Measurements from ENCODE around the gene TJP1.

Gene TJP1

DNA sequence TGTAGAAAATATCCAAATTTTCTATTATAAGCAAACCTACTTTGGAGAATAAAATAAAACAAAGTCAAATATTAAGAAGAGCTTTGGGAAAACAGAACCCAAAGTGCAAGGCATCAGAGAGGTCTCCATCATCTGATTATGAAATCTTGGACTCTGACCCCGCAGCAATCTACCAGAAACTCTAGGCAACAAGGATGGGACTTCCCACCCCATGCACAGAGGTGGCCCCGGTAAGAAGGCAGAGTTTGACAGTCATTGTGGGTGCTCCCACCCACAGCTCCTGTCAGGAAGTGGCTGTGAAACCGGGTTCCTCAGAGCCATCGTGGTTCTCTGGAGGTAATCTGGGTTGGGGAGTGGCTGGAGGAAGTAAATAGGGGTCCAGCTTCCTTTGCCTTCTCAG is 37.0 kb upstream of the TJP1 start:
- Histone ChIP-seq H3K27ac (ENCODE audit: extremely low read depth, low read depth, low read length) (no peak overlapping the region), H3K36me3 (ENCODE audit: control insufficient read depth in 2 of 2, insufficient read depth in 1 of 2, low read length in 2 of 2) (no peaks in the 10 kb centered on the region), H3K4me1 (ENCODE audit: control insufficient read depth, insufficient read depth, low read length) (no peaks in the 10 kb centered on the region), H3K9me3 (ENCODE audit: control insufficient read depth, insufficient read depth, low read depth, low read length) (no peaks in the 10 kb centered on the region), H3K4me3 (ENCODE audit: low read depth, low read length) (no peak overlapping the region)
- ChIA-PET POLR2A (no interaction called here), CTCF (no interaction called here)
- TF ChIP-seq ZBTB48 (tag by site-specific recombination; IDR thresholded peaks at IDR 0.05) (no peak), ZNF518A (tag by site-specific recombination; conservative IDR thresholded peaks at IDR 0.05; ENCODE audit: low read depth) (no peak), ZNF843 (tag by site-specific recombination; IDR thresholded peaks at IDR 0.05) (no peak), SCRT1 (tag by site-specific recombination; IDR thresholded peaks at IDR 0.05; ENCODE audit: borderline replicate concordance) (no peak), INSM2 (tag by site-specific recombination; IDR thresholded peaks at IDR 0.05) (no peak), ZNF704 (tag by site-specific recombination; IDR thresholded peaks at IDR 0.05) (no peak), KLF10 (tag by site-specific recombination; IDR thresholded peaks at IDR 0.05) (no peak), ZNF169 (tag by site-specific recombination; IDR thresholded peaks at IDR 0.05) (no peak), ZSCAN30 (tag by site-specific recombination; IDR thresholded peaks at IDR 0.05) (no peak), ZNF404 (tag by site-specific recombination; IDR thresholded peaks at IDR 0.05) (no peak)
- TF ChIP-seq, protein P1, sequence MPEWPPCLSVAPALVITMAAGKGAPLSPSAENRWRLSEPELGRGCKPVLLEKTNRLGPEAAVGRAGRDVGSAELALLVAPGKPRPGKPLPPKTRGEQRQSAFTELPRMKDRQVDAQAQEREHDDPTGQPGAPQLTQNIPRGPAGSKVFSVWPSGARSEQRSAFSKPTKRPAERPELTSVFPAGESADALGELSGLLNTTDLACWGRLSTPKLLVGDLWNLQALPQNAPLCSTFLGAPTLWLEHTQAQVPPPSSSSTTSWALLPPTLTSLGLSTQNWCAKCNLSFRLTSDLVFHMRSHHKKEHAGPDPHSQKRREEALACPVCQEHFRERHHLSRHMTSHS (tag by site-specific recombination; IDR thresholded peaks at IDR 0.05): no peak
- TF ChIP-seq, protein P2, sequence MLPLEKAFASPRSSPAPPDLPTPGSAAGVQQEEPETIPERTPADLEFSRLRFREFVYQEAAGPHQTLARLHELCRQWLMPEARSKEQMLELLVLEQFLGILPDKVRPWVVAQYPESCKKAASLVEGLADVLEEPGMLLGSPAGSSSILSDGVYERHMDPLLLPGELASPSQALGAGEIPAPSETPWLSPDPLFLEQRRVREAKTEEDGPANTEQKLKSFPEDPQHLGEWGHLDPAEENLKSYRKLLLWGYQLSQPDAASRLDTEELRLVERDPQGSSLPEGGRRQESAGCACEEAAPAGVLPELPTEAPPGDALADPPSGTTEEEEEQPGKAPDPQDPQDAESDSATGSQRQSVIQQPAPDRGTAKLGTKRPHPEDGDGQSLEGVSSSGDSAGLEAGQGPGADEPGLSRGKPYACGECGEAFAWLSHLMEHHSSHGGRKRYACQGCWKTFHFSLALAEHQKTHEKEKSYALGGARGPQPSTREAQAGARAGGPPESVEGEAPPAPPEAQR (tag by site-specific recombination; IDR thresholded peaks at IDR 0.05): no peak

GRCh38 chr15:29857221-29857789 is 35.0 kb upstream of the TJP1 start:
- CTCF ChIA-PET: no interaction called here
- Histone ChIP-seq H3K27ac (ENCODE audit: extremely low read depth, low read depth, low read length) (no peak overlapping the region), H3K9me3 (ENCODE audit: control insufficient read depth, insufficient read depth, low read depth, low read length) (no peaks in the 10 kb centered on the region), H3K4me3 (ENCODE audit: low read depth, low read length) (no peak overlapping the region), H3K4me1 (ENCODE audit: control insufficient read depth, insufficient read depth, low read length) (no peaks in the 10 kb centered on the region), H3K36me3 (ENCODE audit: control insufficient read depth in 2 of 2, insufficient read depth in 1 of 2, low read length in 2 of 2) (no peaks in the 10 kb centered on the region)
- POLR2A ChIA-PET: no interaction called here
- TF ChIP-seq ZNF354C (tag by site-specific recombination; IDR thresholded peaks at IDR 0.05; ENCODE audit: borderline replicate concordance, low read depth): no peak
- TF ChIP-seq ZNF121 (tag by site-specific recombination; IDR thresholded peaks at IDR 0.05): no peak
- no peak for TF ChIP-seq ZNF560 (tag by site-specific recombination; IDR thresholded peaks at IDR 0.05; ENCODE audit: borderline replicate concordance)
- TF ChIP-seq ZNF48 (tag by site-specific recombination; IDR thresholded peaks at IDR 0.05): no peak
- TF ChIP-seq ZNF324 (tag by site-specific recombination; IDR thresholded peaks at IDR 0.05): no peak
- no peak for TF ChIP-seq ZNF169 (tag by site-specific recombination; IDR thresholded peaks at IDR 0.05)
- no peak for TF ChIP-seq KLF9 (tag by site-specific recombination; IDR thresholded peaks at IDR 0.05; ENCODE audit: low read depth)
- no peak for TF ChIP-seq OSR2 (tag by site-specific recombination; IDR thresholded peaks at IDR 0.05)
- TF ChIP-seq ZBTB1 (tag by site-specific recombination; IDR thresholded peaks at IDR 0.05): no peak
- TF ChIP-seq ZNF140 (tag by site-specific recombination; IDR thresholded peaks at IDR 0.05): no peak
- no peak for TF ChIP-seq ZNF654 (tag by site-specific recombination; IDR thresholded peaks at IDR 0.05; ENCODE audit: low read depth)
- TF ChIP-seq ZNF335 (tag by site-specific recombination; conservative IDR thresholded peaks at IDR 0.05): no peak
- TF ChIP-seq ZNF274 (IDR thresholded peaks at IDR 0.05; ENCODE audit: low read length): no peak
- no peak for TF ChIP-seq ZNF274 (tag by site-specific recombination; IDR thresholded peaks at IDR 0.05; ENCODE audit: borderline replicate concordance)
- TF ChIP-seq ZNF391 (tag by site-specific recombination; IDR thresholded peaks at IDR 0.05; ENCODE audit: borderline replicate concordance, low read depth): no peak
- no peak for TF ChIP-seq KLF1 (tag by site-specific recombination; IDR thresholded peaks at IDR 0.05)
